ENCODE data around the gene RIMS4. TPM values are rescaled to one million over a fixed set of nuclear protein-coding genes. Genes with fewer than 3 reads are reported as not detected.

The RIMS4 gene
- total and polyA plus RNA-seq, 2 of the 8 experiments (the other 6 are each of a cell fraction or from before 2014, with no cell fraction given) = 13.3 to 44.2 TPM

DNA sequence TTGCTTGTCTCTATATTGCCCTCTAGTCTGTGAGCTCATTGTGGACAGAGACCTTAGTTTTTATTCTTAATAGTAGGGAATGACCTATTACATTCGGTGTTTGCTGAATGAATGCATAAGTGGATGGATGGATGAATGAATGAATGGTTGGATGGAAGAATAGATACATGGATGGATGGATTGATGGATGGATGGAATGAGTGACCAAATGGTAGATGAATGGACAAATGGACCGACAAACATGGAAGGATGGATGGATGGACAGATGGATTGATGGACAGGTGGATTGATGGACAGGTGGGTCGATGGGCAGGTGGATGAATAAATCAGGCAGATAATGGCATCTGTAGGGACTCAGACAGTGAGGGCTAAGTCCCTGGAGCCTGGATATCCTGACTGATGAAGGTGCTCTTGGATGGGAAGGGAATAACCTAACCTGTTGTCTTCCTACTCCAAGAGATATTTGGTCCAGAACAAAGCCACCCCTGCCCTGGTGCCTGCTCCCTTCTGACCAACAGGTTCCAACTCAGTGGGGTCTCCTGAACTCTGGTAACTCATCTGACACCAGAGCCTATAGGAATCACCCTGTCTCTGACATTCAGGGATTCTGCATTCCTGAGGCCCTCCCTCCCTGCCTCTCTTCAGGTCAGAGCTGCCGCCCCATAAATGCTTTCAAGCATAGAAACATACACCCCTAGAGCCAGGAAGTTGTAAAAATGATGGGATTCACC is 104.8 kb downstream of the RIMS4 start:
- no peaks in the 10 kb centered on the region; the same call in 1 of the 2 replicates for H3K23me2 ChIP-seq (ENCODE audit: low read depth, low read length)
- no peak overlapping the region for H3K14ac ChIP-seq (ENCODE audit: insufficient read length)
- no peak overlapping the region for H2BK20ac ChIP-seq (ENCODE audit: low read length)
- H4K91ac ChIP-seq (replicated peaks; ENCODE audit: insufficient read length, low read length) = no peak overlapping the region
- no peak overlapping the region for H3K4me3 ChIP-seq (ENCODE audit: extremely low read depth in 1 of 4, insufficient read depth in 2 of 4, low read depth in 3 of 4, low read length in 4 of 4)
- TF ChIP-seq EP300 (IDR thresholded peaks at IDR 0.05; ENCODE audit: borderline replicate concordance in 1 of 2, low read depth in 2 of 2, low read length in 2 of 2) (no peak), HDAC2 (IDR thresholded peaks at IDR 0.05; ENCODE audit: borderline replicate concordance in 1 of 2, low read depth in 2 of 2, low read length in 2 of 2) (no peak), CHD2 (IDR thresholded peaks at IDR 0.05; ENCODE audit: low read length) (no peak), CTBP2 (IDR thresholded peaks at IDR 0.05; ENCODE audit: borderline replicate concordance, insufficient read depth, insufficient read length, low read length) (no peak), TAF7 (optimal IDR thresholded peaks at IDR 0.05; ENCODE audit: borderline replicate concordance, low read depth, low read length) (no peak)
- TF ChIP-seq, protein P1, sequence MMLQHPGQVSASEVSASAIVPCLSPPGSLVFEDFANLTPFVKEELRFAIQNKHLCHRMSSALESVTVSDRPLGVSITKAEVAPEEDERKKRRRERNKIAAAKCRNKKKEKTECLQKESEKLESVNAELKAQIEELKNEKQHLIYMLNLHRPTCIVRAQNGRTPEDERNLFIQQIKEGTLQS (IDR thresholded peaks at IDR 0.05; ENCODE audit: insufficient read depth, low read depth, low read length) = no peak
- no peak overlapping the region for H3K4ac ChIP-seq (replicated peaks; ENCODE audit: insufficient read length, low read depth, low read length)
- no peak overlapping the region for H2BK12ac ChIP-seq (ENCODE audit: low read depth, low read length)
- DNase-seq (ENCODE audit: low read depth in 1 of 2, low spot score in 2 of 2) (no peak), FAIRE-seq (no peak)
- CTCF ChIA-PET (ENCODE audit: partially characterized antibody) = interaction anchor here (0.8 to 8.6 kb wide), 5 partner anchors 18 to 158 kb away, joined by 3 to 180 read pairs (median 4); partner anchors contain the start of gene CCN5
- no peak overlapping the region for H2BK15ac ChIP-seq (ENCODE audit: low read length)
- no peak overlapping the region for H2AFZ ChIP-seq (ENCODE audit: low read length)
- no peak overlapping the region for H4K5ac ChIP-seq (ENCODE audit: insufficient read length, low read depth, low read length)
- H3K36me3 ChIP-seq (ENCODE audit: control insufficient read depth in 2 of 4, insufficient read depth in 4 of 4, low read length in 3 of 4) = no peaks in the 10 kb centered on the region
- no peaks in the 10 kb centered on the region for H3K9me3 ChIP-seq (ENCODE audit: insufficient read depth in 2 of 2, low read depth in 1 of 2, low read length in 1 of 2)
- 79% methylated on average over 4 of the region's 4 CpGs; no CpG with 5 or more reads in 1 of the 2 experiments for WGBS, 2 experiments (ENCODE audit: extremely low coverage in 1 of 2, insufficient coverage in 1 of 2, insufficient read length in 1 of 2, insufficient replicate concordance in 2 of 2, low coverage in 1 of 2, low lambda C conversion rate in 2 of 2, missing lambda C conversion rate in 1 of 2)
- H3K4me1 ChIP-seq (replicated peaks in 1 of 4; ENCODE audit: control insufficient read depth in 3 of 4, insufficient read depth in 4 of 4, low read length in 3 of 4) = peaks cover 0 to 13% (median 9%) of the 10 kb centered on the region in 4 experiments; a peak in 6 of 7 replicates
- H2BK120ac ChIP-seq (replicated peaks; ENCODE audit: low read depth, low read length) = no peak overlapping the region
- no peak overlapping the region for H2AK5ac ChIP-seq (ENCODE audit: low read depth, low read length)
- H3K23ac ChIP-seq (ENCODE audit: insufficient read length) = no peak overlapping the region
- no peak overlapping the region for H3K56ac ChIP-seq (replicated peaks; ENCODE audit: insufficient read length, low read depth, low read length)
- H3K9ac ChIP-seq (replicated peaks in 1 of 4; ENCODE audit: extremely low read depth in 1 of 4, low read depth in 3 of 4, low read length in 3 of 4) = no peak overlapping the region
- H4K8ac ChIP-seq (ENCODE audit: extremely low read depth, insufficient read depth, low read length) = no peak overlapping the region
- no peaks in the 10 kb centered on the region for H3K79me2 ChIP-seq (ENCODE audit: control insufficient read depth in 1 of 2, insufficient read depth in 2 of 2, low read length in 2 of 2)
- no peak overlapping the region for H3K27ac ChIP-seq (ENCODE audit: low read depth, low read length)
- no peaks in the 10 kb centered on the region for H4K20me1 ChIP-seq (replicated peaks in 1 of 2; ENCODE audit: control insufficient read depth in 1 of 2, insufficient read depth in 2 of 2, low read length in 2 of 2)
- H3K18ac ChIP-seq (ENCODE audit: extremely low read depth, low read length) = no peak overlapping the region
- POLR2A ChIA-PET (ENCODE audit: partially characterized antibody) = interaction anchor here (0.7 to 1.3 kb wide), 5 partner anchors 9 to 59 kb away, joined by 3 to 5 read pairs (median 3); no protein-coding TSS in a partner anchor
- no peak overlapping the region for H3K4me2 ChIP-seq (ENCODE audit: insufficient read depth in 1 of 2, low read depth in 2 of 2, low read length in 2 of 2)
- no peaks in the 10 kb centered on the region for H3K79me1 ChIP-seq (ENCODE audit: low read depth, low read length)
- no peak overlapping the region for H2BK5ac ChIP-seq (ENCODE audit: low read depth, low read length)
- no peaks in the 10 kb centered on the region for H3K27me3 ChIP-seq (replicated peaks in 1 of 4; ENCODE audit: control insufficient read depth in 3 of 4, extremely low read depth in 1 of 4, insufficient read depth in 3 of 4, low read length in 3 of 4)

Measured in H1 (cell line).